ENCODE data around the gene ZNF585A.

DNA sequence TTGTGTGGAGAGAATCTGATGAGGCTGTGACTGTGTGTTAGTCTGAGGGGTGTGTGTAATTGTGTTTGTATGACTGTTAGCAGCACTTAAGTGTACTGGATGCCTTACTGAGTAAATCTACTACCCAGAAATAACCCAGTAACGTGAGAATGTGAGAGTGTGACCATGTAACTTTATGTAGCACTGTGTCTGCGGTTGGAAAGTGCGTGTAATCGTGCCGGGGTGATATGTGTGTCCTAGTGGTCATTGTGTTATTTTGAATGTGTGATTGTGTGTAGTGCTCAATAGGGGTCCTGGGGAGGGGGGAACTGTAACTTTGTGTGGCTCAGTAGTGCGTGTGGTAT is 46.1 kb upstream of the ZNF585A start:
- TF ChIP-seq RAD21 (IDR thresholded peaks at IDR 0.05 in 1 of 2, conservative IDR thresholded peaks at IDR 0.05 in 1 of 2; ENCODE audit: low read depth in 2 of 2, low read length in 2 of 2) (no peak), TEAD4 (IDR thresholded peaks at IDR 0.05; ENCODE audit: low read depth, low read length) (no peak), MAFK (IDR thresholded peaks at IDR 0.05; ENCODE audit: low read depth, low read length) (no peak), CTCF (IDR thresholded peaks at IDR 0.05; ENCODE audit: control extremely low read depth in 1 of 3, insufficient read depth in 1 of 3, low read depth in 1 of 3, low read length in 3 of 3) (no peak), SP1 (IDR thresholded peaks at IDR 0.05; ENCODE audit: low read depth, low read length) (no peak), MAX (IDR thresholded peaks at IDR 0.05) (no peak), BACH1 (IDR thresholded peaks at IDR 0.05; ENCODE audit: low read length) (no peak), EZH2 (IDR thresholded peaks at IDR 0.05; ENCODE audit: low read depth, low read length, severe bottlenecking) (no peak)

Measured in H1 (cell line).